ENCODE measurements around the gene TCF7L2. TPM values are rescaled to one million over a fixed set of nuclear protein-coding genes. Genes with fewer than 3 reads are reported as not detected.

TCF7L2 gene
- total and polyA plus RNA-seq, 9 of the 15 experiments (the other 6 are each of a cell fraction or from before 2014, with no cell fraction given), result 0.32 to 2.8 (median 0.92) TPM

DNA sequence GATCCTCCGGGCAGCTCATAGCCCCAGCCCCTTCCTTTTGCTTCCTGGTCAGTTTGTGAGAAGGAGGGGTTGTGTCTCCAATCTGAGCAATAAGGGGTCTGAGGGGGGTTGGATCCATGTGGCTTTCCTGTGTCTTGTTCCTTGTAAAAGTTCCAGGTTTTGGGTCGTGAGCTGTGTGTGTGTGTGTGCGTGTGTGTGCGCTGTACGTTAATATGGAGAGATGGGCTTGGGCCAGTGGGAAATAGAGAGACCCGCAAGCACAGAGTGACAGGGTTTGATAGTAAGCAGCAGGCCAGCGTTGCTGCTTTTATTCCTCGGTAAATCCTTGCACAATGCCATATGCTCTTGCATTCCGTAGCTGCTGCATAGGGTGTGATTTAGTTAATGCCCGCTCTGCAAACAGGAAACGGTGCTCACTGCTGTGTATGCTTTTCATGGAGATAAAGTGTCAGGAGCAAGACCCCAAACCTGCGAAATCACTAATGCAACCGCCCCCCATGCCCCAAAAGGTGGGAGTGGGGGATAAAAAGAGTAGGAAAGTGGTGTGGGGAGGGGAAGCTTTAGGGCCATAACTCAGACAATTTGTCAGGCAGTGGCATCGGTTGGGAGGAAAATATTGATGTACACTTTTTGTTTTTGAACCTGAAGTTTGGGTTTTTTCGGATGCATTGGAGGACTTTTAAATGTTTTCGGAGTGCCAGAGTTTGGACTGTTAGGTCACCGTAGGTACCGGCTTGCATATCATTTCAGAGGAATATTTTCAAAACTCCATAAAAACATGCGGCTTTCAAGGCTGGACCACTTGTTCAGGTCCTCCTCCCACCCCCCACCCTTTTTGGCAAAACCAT, 108.7 kb downstream of the TCF7L2 start (continued):
- no peak for TF ChIP-seq SAFB (IDR thresholded peaks at IDR 0.05; ENCODE audit: borderline replicate concordance, low read depth, low read length)
- TF ChIP-seq EGR1 (conservative IDR thresholded peaks at IDR 0.05), result no peak
- no peak for TF ChIP-seq ZFP36 (IDR thresholded peaks at IDR 0.05; ENCODE audit: low read depth, low read length, partially characterized antibody)

DNA sequence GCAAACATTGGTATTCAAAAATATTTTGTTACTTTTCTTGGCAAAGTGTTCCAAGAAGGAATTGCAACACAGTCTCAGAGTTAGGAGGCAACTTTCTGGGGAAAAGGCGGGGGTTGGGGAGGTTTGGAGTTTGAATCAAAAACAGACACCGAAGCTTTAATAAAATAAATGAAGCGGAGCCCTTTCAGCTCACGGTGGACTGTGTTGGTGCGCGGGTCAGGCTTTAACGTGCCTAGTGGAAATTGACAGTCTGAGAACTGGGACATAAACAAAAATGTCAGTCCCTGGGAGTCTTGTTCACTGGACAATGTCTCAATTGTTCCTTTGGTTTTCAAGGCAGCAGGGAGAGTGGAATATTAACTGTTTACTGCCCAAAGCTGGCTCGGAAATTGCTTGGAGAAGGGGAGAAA, 109.3 kb downstream of the TCF7L2 start:
- no TSS peak for BruUV-seq (replicated peaks)
- Histone ChIP-seq H4K20me1 (replicated peaks; ENCODE audit: control insufficient read depth, insufficient read depth, low read length) (no peaks in the 10 kb centered on the region), H3K9ac (ENCODE audit: insufficient read depth in 1 of 2, low read depth in 2 of 2, low read length in 2 of 2) (peak overlapping the region in 1 of 2 experiments; percentile 75; a peak in 2 of 4 replicates), H3K4me1 (replicated peaks in 1 of 2; ENCODE audit: control insufficient read depth in 2 of 2, insufficient read depth in 2 of 2, low read length in 2 of 2) (peaks cover 14 to 63% of the 10 kb centered on the region in 2 experiments), H3K9me1 (ENCODE audit: control insufficient read depth, insufficient read depth, low read length) (no peaks in the 10 kb centered on the region), H3K36me3 (ENCODE audit: control insufficient read depth, insufficient read depth, low read length) (no peaks in the 10 kb centered on the region; the same call in 2 of the 3 replicates), H3K9me3 (replicated peaks; ENCODE audit: control insufficient read depth, insufficient read depth, low read depth, low read length) (no peaks in the 10 kb centered on the region), H3K79me2 (ENCODE audit: control insufficient read depth, insufficient read depth, low read length) (no peaks in the 10 kb centered on the region), H3K27ac (ENCODE audit: extremely low read depth, low read depth, low read length) (peak overlapping the region; percentile 98), H2AFZ (ENCODE audit: low read depth, low read length) (peak overlapping the region; percentile 99), H3K4me3 (no peak overlapping the region), H3K4me2 (ENCODE audit: insufficient read depth, low read length) (peak overlapping the region; percentile 43), H3K27me3 (ENCODE audit: control insufficient read depth in 2 of 2, insufficient read depth in 2 of 2, low read length in 2 of 2) (no peaks in the 10 kb centered on the region)
- FAIRE-seq (no peak), ATAC-seq (no peak), DNase-seq (ENCODE audit: extremely low read depth in 1 of 4, low spot score in 3 of 4) (no peak)
- ChIA-PET CTCF (ENCODE audit: low intra/inter-chr PET ratio) (no interaction called here), POLR2A (interaction anchor here (1.1 to 1.7 kb wide), 3 partner anchors 10 to 124 kb away, joined by 3 to 5 read pairs (median 4); no protein-coding TSS in a partner anchor)
- WGBS (ENCODE audit: insufficient coverage, low coverage, missing lambda C conversion rate), result 60% methylated on average over 8 of the region's 8 CpGs
- intact Hi-C loops (cut with micrococcal nuclease), result no loop called here
- in situ Hi-C loops (cut with MboI), result no loop called here
- no peak for TF ChIP-seq ZNF77 (CRISPR knock-in tag; IDR thresholded peaks at IDR 0.05)
- no peak for TF ChIP-seq ZNF175 (CRISPR knock-in tag; IDR thresholded peaks at IDR 0.05; ENCODE audit: low read depth)
- no peak for TF ChIP-seq NCOA6 (IDR thresholded peaks at IDR 0.05)
- no peak for TF ChIP-seq ZNF707 (CRISPR knock-in tag; conservative IDR thresholded peaks at IDR 0.05)
- TF ChIP-seq ZNF280B (CRISPR knock-in tag; IDR thresholded peaks at IDR 0.05), result no peak
- TF ChIP-seq RBM14 (IDR thresholded peaks at IDR 0.05; ENCODE audit: borderline replicate concordance, insufficient read depth, low read depth, low read length), result no peak
- no peak for TF ChIP-seq ZNF518B (CRISPR knock-in tag; IDR thresholded peaks at IDR 0.05)
- TF ChIP-seq TAF7 (tag; IDR thresholded peaks at IDR 0.05), result no peak
- no peak for TF ChIP-seq CSDE1 (IDR thresholded peaks at IDR 0.05)
- no peak for TF ChIP-seq CREB3L1 (IDR thresholded peaks at IDR 0.05; ENCODE audit: borderline replicate concordance, low read depth)
- TF ChIP-seq NRF1 (conservative IDR thresholded peaks at IDR 0.05 in 1 of 2, IDR thresholded peaks at IDR 0.05 in 1 of 2), result no peak
